COR-L47 (cell line): ENCODE measurements around the gene DHX30.

Source experiments
- DNase-seq: peaks from one replicate; lab custom pipeline; 2025; lab: John Stamatoyannopoulos, UW

The DHX30 gene

GRCh38 chr3:47851888-47852603 lies 49.1 kb downstream of the DHX30 start:
- DNase-seq: no peak

- no peak for DNase-seq
These were observed 50.0 kb downstream of the DHX30 start for GRCh38 chr3:47852604-47853602.

GRCh38 chr3:47854267-47854666 lies 51.3 kb downstream of the DHX30 start:
- DNase-seq: no peak

- DNase-seq: no peak
These were observed 52.0 kb downstream of the DHX30 start for GRCh38 chr3:47854720-47855455.

GRCh38 chr3:47855461-47856383 lies 52.8 kb downstream of the DHX30 start:
- no peak for DNase-seq

- DNase-seq: no peak
These were observed 53.7 kb downstream of the DHX30 start for GRCh38 chr3:47856669-47857068.

- no peak for DNase-seq
These were observed 54.2 kb downstream of the DHX30 start for GRCh38 chr3:47857151-47857550.

GRCh38 chr3:47859956-47860605 lies 57.1 kb downstream of the DHX30 start:
- no peak for DNase-seq

- no peak for DNase-seq
These were observed 60.6 kb downstream of the DHX30 start for GRCh38 chr3:47863391-47864128.

GRCh38 chr3:47865192-47865591 lies 62.3 kb downstream of the DHX30 start:
- no peak for DNase-seq

- DNase-seq: no peak
These were observed 64.6 kb downstream of the DHX30 start for GRCh38 chr3:47867451-47868044.

GRCh38 chr3:47868306-47868705 lies 65.4 kb downstream of the DHX30 start:
- DNase-seq: no peak

GRCh38 chr3:47870156-47870555 lies 67.2 kb downstream of the DHX30 start:
- no peak for DNase-seq

- DNase-seq: no peak
These were observed 67.8 kb downstream of the DHX30 start for GRCh38 chr3:47870702-47871260.

- DNase-seq: no peak
These were observed 68.5 kb downstream of the DHX30 start for GRCh38 chr3:47871389-47871788.

GRCh38 chr3:47872916-47873315 lies 70.0 kb downstream of the DHX30 start:
- no peak for DNase-seq

- DNase-seq: no peak
These were observed 71.5 kb downstream of the DHX30 start for GRCh38 chr3:47874438-47874837.

- no peak for DNase-seq
These were observed 72.0 kb downstream of the DHX30 start for GRCh38 chr3:47874913-47875312.

- DNase-seq: no peak
These were observed 74.4 kb downstream of the DHX30 start for GRCh38 chr3:47877290-47877689.
